ENCODE data around the gene RAD54L.

- TF ChIP-seq GATA2 (IDR thresholded peaks at IDR 0.05; ENCODE audit: low read depth, low read length) (no peak), GATA3 (IDR thresholded peaks at IDR 0.05; ENCODE audit: low read depth, low read length) (no peak)
Observed at GRCh38 chr1:46302641-46303037, 55.1 kb downstream of the RAD54L start.
